GM18519 (cell line): ENCODE results near the gene ERGIC1.
"Not testable (repeated sequence)": the region's sequence is repeated elsewhere in the genome, so short reads cannot be mapped to it uniquely, and the experiment has no call there.

ENCODE experiments used
- ATAC-seq: cut with Tn5 transposase; IDR thresholded peaks from one replicate; pipeline ENCODE4 v1.9.1; 2021; ENCODE audit warnings: mild to moderate bottlenecking, moderate library complexity; ENCODE audit not compliant: unreplicated experiment, low FRiP score

ERGIC1 gene

DNA sequence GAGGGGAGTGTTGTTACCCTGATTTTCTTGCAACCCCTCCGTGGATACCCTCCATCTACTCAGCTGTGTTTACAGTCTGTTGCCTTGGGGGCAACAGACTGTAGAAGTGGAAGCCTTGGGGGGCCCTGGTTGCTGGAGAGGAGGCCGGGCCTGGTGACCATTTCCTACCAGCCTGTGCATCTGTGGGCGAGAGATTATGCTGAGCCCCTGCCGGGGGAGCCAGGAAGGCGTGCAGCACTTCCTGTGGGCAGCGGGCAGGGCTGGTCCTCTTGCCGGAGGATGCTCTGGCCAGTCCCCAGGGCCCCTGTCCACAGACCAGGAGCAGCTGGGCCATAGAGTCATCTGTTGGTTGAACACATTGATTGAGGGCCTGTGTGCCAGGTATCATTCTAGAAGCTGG is 11.1 kb downstream of the ERGIC1 start:
- no peak for ATAC-seq

- no peak for ATAC-seq
These were observed 11.5 kb downstream of the ERGIC1 start for GRCh38 chr5:172845576-172845975.

DNA sequence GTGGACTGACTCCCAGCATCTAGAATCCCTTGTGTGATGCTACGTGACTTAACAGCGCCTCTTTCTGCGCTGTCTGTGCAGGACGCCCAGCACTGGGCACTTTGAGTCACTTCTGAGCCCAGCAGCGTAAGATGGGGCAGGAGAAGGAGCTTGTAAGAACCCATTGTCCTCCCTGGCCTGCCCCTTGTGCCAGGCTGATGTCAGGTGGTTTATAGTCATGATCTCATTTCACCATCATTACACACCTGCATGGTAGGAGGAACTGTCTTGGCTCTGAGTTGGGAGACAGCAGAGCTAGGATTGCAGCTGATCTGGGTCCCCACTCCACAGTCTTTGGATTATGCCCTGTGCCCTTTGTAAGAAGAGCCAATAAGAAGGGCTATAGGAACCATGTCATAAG is 12.2 kb downstream of the ERGIC1 start:
- no peak for ATAC-seq

DNA sequence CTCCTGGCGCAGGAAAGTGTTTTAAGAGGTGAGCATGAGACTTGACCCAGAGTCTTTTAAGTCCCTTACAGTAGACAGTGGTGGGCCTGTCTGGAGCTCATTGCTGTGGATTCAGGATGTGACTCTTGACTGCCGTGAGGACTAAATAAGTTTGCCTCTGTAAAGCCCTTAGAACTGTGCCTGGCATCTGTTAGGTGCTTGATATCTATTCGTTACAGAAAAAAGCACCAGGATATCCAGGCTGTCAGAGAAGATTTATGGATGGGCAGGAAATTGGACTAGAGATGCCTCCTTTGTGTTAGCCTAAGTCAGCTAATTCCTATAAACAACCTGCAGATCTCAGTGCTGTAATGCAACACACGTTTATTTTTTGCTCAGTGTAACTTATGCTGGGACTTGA is 12.6 kb downstream of the ERGIC1 start:
- no peak for ATAC-seq

- not testable (repeated sequence) for ATAC-seq
These were observed 13.5 kb downstream of the ERGIC1 start for GRCh38 chr5:172847584-172847983.

- ATAC-seq: no peak
These were observed 14.4 kb downstream of the ERGIC1 start for GRCh38 chr5:172848419-172848818.

DNA sequence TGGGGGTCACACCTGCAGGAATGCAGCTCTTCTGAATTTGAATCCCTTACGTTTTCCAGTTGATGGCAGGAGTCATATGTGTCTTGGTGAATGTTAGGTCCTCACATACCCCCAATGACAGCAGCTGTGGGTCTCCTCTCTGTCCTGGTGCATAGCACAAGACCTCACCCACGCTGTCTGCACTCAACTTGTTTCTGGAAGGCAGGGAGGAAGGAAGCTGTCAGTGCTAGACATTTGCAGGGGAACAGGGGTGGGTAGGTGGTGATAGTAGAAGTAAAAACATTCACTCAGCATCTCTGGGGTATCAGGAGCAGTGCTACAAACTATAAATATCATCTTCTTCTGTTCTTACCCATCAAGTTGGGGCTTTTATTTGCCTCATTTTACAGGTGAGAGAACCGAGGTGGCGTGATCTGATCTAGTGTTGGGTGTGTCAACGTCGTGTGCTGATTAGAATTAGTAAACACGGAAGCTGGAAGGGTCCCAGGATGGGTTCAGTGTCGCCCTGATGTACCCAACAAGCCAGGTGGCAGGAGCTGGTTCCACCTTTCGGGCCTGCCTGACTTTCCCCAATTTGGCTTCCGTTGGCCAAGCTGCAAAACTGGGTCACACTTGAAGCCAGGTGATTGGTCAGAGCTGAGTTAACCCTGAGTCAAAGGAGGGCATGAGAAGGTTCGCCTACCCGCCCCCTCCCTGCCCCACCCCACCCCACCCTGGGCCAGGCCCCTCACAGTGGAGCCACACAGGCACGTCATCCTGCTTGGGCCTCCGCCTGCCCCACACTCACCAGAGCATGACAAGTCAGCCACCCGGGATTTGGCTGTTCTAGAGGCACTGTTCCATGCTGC is 15.8 kb downstream of the ERGIC1 start:
- no peak for ATAC-seq

- no peak for ATAC-seq
These were observed 16.4 kb downstream of the ERGIC1 start for GRCh38 chr5:172850454-172850797.

GRCh38 chr5:172851254-172851653 is 17.2 kb downstream of the ERGIC1 start:
- not testable (repeated sequence) for ATAC-seq

GRCh38 chr5:172852490-172853354 is 18.7 kb downstream of the ERGIC1 start:
- ATAC-seq: no peak

DNA sequence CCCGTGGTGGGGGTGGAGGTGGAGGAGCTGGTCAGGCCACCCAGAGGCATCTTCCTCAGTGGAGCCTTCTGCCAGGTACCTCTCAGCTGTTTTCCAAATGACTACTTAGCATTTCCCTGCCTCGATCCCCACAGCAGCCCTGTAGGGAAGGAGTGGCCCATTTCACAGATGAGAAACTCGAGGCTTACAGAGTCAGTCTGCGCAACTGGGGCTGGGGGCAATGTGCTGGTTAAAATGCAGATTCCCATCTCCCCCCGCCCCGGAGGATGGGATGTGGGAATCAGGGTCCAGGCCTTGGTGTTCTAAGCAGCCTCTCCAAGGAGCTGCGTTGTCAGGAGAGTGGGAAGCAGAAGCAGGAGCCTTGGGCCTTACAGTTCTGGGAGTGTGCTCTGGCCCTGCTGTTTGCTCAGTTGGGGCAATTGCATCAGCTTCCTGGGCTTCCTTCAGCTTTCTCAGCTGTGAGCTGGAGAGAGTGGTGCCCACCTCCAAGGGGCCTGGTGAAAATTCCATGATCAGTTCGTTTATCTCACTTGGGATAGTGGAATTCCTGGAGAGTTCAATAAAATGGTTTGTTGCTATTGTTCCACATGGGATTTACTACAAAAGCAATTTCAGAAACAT is 19.4 kb downstream of the ERGIC1 start:
- ATAC-seq: no peak

- ATAC-seq: no peak
These were observed 20.4 kb downstream of the ERGIC1 start for GRCh38 chr5:172854451-172854871.

- ATAC-seq: no peak
These were observed 20.9 kb downstream of the ERGIC1 start for GRCh38 chr5:172854971-172855370.

DNA sequence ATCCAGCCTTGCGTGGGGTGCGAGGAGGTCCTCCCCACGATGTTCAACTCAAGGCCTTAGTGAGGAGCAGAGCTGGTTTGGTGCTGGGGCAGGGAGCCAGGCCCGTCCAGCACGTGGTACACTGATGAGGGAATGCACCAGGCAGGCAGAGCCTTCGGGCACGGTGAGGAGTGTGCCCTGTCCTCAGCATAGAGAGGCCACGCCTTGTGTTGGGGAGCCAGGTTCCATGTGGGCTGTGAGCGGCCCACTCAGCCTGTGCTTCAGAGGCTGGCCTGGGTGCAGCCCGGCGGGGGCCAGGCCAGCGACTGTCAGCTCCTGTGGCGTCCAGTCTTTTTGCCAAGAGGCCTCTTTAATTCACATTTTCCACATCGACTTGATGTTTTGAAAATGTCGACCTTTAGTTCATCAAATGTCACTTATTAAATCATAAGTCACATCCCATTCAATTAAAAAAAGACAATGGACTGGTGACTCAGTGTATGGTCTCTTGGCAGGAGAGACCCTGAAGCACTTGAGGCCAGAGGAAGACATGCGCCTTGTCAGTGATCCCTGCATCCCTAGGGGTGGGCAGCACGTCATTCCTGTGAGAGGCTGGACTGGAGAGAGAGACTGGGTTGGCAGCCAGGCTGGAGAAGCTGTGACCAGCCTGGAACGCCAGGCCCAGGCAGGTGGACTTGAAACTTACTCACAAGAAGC is 21.7 kb downstream of the ERGIC1 start:
- no peak for ATAC-seq

DNA sequence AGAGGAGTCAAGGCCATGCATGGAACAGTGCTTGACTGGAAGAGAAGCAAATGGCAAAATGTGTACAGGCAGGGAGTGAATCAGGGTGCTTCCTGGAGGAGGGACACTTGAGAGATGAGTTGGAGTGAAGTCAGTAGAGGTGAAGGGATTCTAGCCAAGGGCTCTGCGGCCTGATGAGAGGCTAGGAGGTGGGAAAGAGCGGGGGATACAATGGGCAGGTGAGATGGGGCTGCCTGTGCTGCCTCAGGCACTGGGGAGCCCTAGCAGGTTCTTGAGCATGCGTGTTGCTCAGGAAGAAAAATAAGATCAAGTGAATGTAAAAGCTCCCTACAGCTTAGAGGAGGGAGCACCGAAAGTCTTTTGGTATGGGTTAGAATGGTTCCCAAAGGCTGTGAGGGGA is 22.3 kb downstream of the ERGIC1 start:
- ATAC-seq: no peak

DNA sequence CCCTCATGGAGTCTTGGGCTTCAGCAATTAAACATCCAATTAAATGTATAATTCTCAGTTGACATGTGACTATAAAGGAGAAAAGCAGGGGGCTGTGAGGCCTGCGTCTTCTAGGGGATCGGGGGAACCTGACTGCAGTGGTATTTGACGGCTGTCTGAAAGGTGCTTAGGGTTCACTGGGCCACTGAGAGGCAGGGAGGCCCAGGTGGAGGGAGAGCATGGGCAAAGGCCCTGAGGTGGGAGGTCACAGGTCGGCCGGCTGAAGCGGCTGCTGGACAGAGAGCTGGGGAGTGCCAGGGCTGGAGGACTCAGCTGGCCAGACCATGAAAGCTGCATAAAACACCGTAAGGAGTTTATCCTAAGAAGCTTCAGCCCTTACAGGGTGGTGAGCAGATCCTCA is 23.9 kb downstream of the ERGIC1 start:
- no peak for ATAC-seq

DNA sequence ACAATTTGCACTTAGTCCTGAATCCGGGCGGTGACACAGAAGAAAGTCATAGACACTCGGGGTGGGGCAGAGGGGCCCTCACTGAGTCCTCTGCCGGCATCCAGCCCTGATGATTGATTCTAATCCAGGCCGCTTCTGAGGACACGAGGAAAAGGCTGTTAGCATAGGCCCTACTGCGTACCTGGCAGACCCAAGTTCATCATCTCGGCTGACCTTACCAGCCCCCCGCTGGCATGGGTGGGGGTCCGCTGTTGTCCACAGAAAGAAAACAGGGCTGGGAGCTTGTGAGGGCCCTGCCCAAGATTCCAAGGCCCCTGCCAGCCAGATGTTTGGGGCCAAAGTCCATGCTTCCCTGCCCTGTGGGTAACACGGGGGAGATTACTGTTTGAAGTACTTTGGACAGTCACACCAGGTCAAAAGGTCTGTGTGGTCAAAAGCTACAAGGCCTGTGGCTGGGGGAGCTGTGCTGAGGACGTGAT is 24.5 kb downstream of the ERGIC1 start:
- ATAC-seq: no peak

GRCh38 chr5:172858990-172859811 is 25.1 kb downstream of the ERGIC1 start:
- no peak for ATAC-seq

DNA sequence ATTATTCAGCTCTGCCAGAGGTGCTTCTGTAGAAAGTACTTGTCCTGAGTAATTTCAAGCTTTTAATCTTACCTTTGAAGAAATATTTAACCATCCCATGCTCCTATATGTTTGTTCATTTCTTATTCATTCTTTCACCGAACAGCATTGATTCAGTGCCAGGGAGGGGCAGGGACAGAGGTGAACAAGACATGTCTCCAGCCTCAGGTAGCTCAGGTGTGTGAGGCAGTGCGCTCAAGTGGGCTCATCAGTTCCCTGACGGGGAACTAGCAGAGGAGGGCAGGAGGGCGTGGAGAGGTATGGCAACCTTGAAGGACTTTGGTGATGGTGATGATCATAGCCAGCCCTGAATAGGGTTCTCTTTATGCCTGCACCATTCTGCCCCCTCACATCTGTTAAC is 25.9 kb downstream of the ERGIC1 start:
- no peak for ATAC-seq
